Activated CD4-positive, alpha-beta memory T cell treated with anti-CD3 and anti-CD28 coated beads, Interleukin-2, amount 10 ng/mL, durations not matched to agents 7 days and 5 days (primary cell): ENCODE data around the gene PSMG3. TPM values are rescaled to one million over a fixed set of nuclear protein-coding genes. Genes with fewer than 3 reads are reported as not detected.
"Not testable (repeated sequence)": the region's sequence is repeated elsewhere in the genome, so short reads cannot be mapped to it uniquely, and the experiment has no call there.

Experiments used
- CTCF ChIA-PET: fragments of 350-600 bp; sonication (Branson Sonifier 250); formaldehyde crosslinking; loops from one replicate; lab custom pipeline; 2021; ENCODE audit warnings: antibody characterized with exemption, inconsistent platforms; lab: Charles Lee
- POLR2A ChIA-PET: fragments of 350-600 bp; sonication (Branson Sonifier 250); formaldehyde crosslinking; loops from one replicate; lab custom pipeline; 2021; ENCODE audit warnings: antibody characterized with exemption; lab: Charles Lee
- DNase-seq: peaks from one replicate; pipeline ENCODE4 v3.0.0-alpha.2; 2020
- H3K27ac Mint-ChIP-seq: one replicate; pipeline ENCODE4 v1.8.0; 2021; ENCODE audit warnings: mild to moderate bottlenecking, mixed read lengths
- H3K27me3 Mint-ChIP-seq: one replicate; pipeline ENCODE4 v1.8.0; 2021; ENCODE audit warnings: mixed read lengths
- H3K36me3 Mint-ChIP-seq: one replicate; pipeline ENCODE4 v1.8.0; 2021; ENCODE audit warnings: low read depth, mixed read lengths
- H3K4me1 Mint-ChIP-seq: one replicate; pipeline ENCODE4 v1.8.0; 2021; ENCODE audit warnings: mixed read lengths
- H3K4me3 Mint-ChIP-seq: one replicate; pipeline ENCODE4 v1.8.0; 2021; ENCODE audit warnings: mild to moderate bottlenecking, mixed read lengths
- H3K9me3 Mint-ChIP-seq: one replicate; pipeline ENCODE4 v1.8.0; 2021; ENCODE audit warnings: mixed read lengths
- total RNA-seq, 2 experiments: library from RNA; stranded (reverse); gene quantifications; one replicate each; pipeline ENCODE4 v1.2.3, GENCODE V29; 2021

PSMG3 gene
- total RNA-seq, 2 experiments from 2014 or later, result 32.7 to 34.9 TPM

GRCh38 chr7:1519322-1519922, 50.4 kb downstream of the PSMG3 start:
- POLR2A ChIA-PET, CTCF ChIA-PET, H3K27ac Mint-ChIP-seq, H3K4me3 Mint-ChIP-seq, H3K27me3 Mint-ChIP-seq, DNase-seq, H3K4me1 Mint-ChIP-seq, H3K9me3 Mint-ChIP-seq, H3K36me3 Mint-ChIP-seq: not testable (repeated sequence)

Other genes with a start within 250 kb of the PSMG3 start
- 1 to 10 TPM; 1.5 to 1.6 TPM for gene MICALL2, start 110.6 kb downstream of the PSMG3 start, total RNA-seq
- gene INTS1, start 65.6 kb downstream of the PSMG3 start, total RNA-seq, result 10 to 100 TPM; 79.2 to 87.5 TPM
- gene MAFK, start 39.3 kb downstream of the PSMG3 start, total RNA-seq, result 10 to 100 TPM; 34.1 to 37.6 TPM
- gene TMEM184A, start 13.8 kb downstream of the PSMG3 start, total RNA-seq, result not detected
- under 1 TPM in 1 of 2 experiments, not detected in 1; 0.08 TPM for gene ELFN1, start 100.2 kb upstream of the PSMG3 start, total RNA-seq